SK-N-MC (cell line): ENCODE data around the gene CDCA3.
A peak's percentile ranks its signal among the peaks of the same experiment; 100 is the strongest.
"Not testable (repeated sequence)": the region's sequence is repeated elsewhere in the genome, so short reads cannot be mapped to it uniquely, and the experiment has no call there.

Experiments
- DNase-seq: peaks from one replicate; pipeline ENCODE4 v3.0.0-alpha.2; 2011; ENCODE audit warnings: low read depth, low spot score
- H3K27ac ChIP-seq: fragments of 200-600 bp; sonication (generic); 2 replicates; pipeline ENCODE4 v1.5.1; 2016; ENCODE audit warnings: mixed run types
- H3K36me3 ChIP-seq: fragments of 200-600 bp; sonication (generic); 2 replicates; pipeline ENCODE4 v1.6.1; 2017; ENCODE audit warnings: antibody characterized with exemption, low read length, mixed read lengths; ENCODE audit not compliant: insufficient read depth
- H3K4me3 ChIP-seq: fragments of 200-600 bp; sonication (generic); 2 replicates; pipeline ENCODE4 v1.5.1; 2016
- H3K9ac ChIP-seq: fragments of 200-600 bp; sonication (generic); 2 replicates; pipeline ENCODE4 v1.8.0; 2017; ENCODE audit warnings: mixed run types, mixed read lengths; ENCODE audit not compliant: insufficient read length
- H3K9me3 ChIP-seq: fragments of 200-600 bp; sonication (generic); 2 replicates; pipeline ENCODE4 v1.6.1; 2017; ENCODE audit warnings: low read depth, mild to moderate bottlenecking, antibody characterized with exemption, low read length, moderate library complexity, mixed read lengths
- EZH2 ChIP-seq: fragments of 200-600 bp; sonication (generic); IDR thresholded peaks from one replicate; pipeline ENCODE4 v1.6.1; 2017; ENCODE audit warnings: antibody characterized with exemption
- FOXP2 ChIP-seq: optimal IDR thresholded peaks from 2 replicates; pipeline ENCODE3; 2011; ENCODE audit warnings: mild to moderate bottlenecking, moderate library complexity; ENCODE audit not compliant: insufficient read depth; ENCODE audit errors: extremely low read length, control extremely low read depth
- POLR2AphosphoS5 ChIP-seq: IDR thresholded peaks from 2 replicates; pipeline ENCODE4 v1.6.1; 2012; ENCODE audit warnings: mild to moderate bottlenecking, low read depth, low read length, borderline replicate concordance

CDCA3 gene

DNA sequence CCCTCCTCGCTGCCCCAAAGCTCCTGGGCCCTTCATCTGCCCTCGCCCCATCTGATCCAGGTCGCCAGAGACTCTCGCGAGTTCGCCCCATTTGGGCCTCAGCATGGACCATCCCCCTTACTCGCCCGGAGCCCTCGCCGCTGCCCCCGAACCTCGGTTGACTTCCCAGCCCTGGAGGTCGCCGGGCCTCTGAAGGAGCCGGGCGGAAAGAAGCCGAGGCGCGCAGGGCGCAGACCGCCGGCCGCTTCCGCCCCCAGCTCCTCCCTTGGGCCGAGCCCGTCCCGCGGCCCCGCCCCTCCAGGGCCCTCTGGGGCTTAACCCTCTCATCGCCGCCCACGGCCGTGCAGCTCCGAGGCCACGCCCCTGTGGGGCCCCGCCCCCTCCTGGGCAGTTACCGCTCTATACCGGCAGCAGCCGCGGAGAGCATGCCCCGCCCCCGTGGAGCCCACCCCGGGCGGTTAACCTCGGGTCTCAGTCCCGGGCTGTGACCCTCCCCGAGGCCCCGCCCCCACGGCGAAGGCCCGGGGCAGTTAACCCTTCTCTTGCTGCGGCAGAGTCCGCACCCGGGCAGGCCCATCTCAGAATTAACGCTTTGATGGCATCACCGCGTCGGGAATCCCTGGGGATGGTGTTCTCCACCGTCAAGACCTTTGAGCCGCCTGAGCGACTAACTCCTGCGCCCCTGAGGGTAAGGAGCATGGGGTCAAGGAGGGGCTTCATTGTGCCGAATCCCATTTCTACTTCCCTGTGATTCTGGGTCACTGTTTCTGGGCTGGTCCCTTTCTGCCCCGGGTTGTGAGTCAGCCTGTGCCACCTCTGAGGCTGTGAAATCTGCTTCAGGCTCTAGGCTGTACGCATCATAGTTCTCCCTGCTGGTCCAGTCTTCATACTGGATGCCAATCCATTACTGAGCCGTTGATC lies 22.3 kb upstream of the CDCA3 start, which contains the start of gene SPSB2:
Gene SPSB2, minus strand, starts transcription at position 210 of the 921 bp plus-strand sequence. CDS start 402 bp downstream, outside the sequence.
- Histone ChIP-seq H3K27ac (peak within 1 kb of the TSS; percentile 46; the same call in 1 of the 2 replicates), H3K9ac (peak within 1 kb of the TSS; percentile 85), H3K4me3 (peak within 1 kb of the TSS; percentile 93), H3K36me3 (peaks cover 21% of the 10 kb centered on the region), H3K9me3 (no peaks in the 10 kb centered on the region)
- no peak for TF ChIP-seq FOXP2
- TF ChIP-seq POLR2AphosphoS5, result peak; percentile 78
- no peak for DNase-seq

DNA sequence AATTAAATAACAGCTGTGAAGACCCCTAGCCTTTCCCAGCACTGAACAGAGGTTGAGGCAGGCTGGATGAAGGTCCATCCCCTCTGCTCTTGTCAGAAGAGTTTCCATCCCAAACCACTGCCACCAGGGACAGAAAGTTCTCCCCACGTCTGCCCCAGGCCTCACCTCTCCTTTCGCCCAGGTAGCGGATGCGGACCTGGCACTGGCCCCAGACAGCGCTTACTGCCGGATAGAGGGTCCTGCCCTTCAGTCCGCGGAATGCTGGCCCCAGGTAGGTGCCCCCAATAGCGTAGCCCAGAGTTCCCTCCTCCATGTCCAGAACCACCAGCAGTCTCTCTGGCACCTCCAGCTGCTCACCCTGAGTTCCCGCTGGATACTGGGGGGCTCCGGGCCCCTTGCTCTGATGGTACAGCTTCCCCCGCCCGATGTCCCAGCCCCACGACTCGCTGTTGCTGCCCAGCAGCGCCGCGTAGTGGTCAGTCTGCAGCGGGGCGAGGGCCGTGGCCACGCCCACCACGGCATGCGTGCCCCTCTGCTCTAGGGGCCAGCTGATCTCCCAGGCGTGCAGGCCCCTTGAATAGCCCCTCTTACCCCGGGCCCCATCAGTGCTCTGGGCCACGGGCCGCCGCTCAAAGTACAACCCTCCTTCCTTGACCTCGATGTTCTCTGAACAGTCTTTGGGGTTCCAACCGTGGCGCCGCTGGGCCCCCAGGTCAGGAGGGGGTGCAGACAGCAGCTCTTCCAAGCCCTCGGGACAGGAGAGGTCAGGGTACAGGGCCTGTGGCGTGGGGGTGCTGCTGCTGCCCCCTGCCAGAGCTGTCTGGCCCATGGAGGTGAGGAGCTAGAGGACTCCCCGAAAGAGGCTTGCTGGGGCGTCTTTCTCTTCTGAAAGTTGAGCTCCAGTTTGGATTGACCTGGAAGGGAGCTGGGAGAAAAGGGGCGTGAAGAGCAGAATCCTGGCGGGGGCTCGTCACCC lies 21.3 kb upstream of the CDCA3 start:
- Histone ChIP-seq H3K36me3 (peaks cover 21% of the 10 kb centered on the region), H3K27ac (peak overlapping the region; percentile 42; the same call in 1 of the 2 replicates), H3K4me3 (peak overlapping the region; percentile 93), H3K9me3 (no peaks in the 10 kb centered on the region), H3K9ac (peak overlapping the region; percentile 85)
- no peak for DNase-seq
- peak; percentile 51; the same call in 1 of the 2 replicates for TF ChIP-seq POLR2AphosphoS5
- TF ChIP-seq FOXP2, result no peak

- Histone ChIP-seq H3K9ac (no peak overlapping the region), H3K9me3 (no peaks in the 10 kb centered on the region), H3K36me3 (peaks cover 21% of the 10 kb centered on the region), H3K27ac (peak overlapping the region; percentile 42; the same call in 1 of the 2 replicates), H3K4me3 (no peak overlapping the region; the same call in 1 of the 2 replicates)
- TF ChIP-seq EZH2, result no peak
- peak; percentile 72 for TF ChIP-seq POLR2AphosphoS5
- no peak for DNase-seq
Observed at GRCh38 chr12:6871052-6871957, 20.2 kb upstream of the CDCA3 start.

GRCh38 chr12:6870304-6870703 lies 19.2 kb upstream of the CDCA3 start:
- not testable (repeated sequence) for H3K9me3 ChIP-seq, DNase-seq, H3K4me3 ChIP-seq, H3K9ac ChIP-seq
- Histone ChIP-seq H3K27ac (peak overlapping the region; percentile 42; the same call in 1 of the 2 replicates), H3K36me3 (peaks cover 21% of the 10 kb centered on the region)

DNA sequence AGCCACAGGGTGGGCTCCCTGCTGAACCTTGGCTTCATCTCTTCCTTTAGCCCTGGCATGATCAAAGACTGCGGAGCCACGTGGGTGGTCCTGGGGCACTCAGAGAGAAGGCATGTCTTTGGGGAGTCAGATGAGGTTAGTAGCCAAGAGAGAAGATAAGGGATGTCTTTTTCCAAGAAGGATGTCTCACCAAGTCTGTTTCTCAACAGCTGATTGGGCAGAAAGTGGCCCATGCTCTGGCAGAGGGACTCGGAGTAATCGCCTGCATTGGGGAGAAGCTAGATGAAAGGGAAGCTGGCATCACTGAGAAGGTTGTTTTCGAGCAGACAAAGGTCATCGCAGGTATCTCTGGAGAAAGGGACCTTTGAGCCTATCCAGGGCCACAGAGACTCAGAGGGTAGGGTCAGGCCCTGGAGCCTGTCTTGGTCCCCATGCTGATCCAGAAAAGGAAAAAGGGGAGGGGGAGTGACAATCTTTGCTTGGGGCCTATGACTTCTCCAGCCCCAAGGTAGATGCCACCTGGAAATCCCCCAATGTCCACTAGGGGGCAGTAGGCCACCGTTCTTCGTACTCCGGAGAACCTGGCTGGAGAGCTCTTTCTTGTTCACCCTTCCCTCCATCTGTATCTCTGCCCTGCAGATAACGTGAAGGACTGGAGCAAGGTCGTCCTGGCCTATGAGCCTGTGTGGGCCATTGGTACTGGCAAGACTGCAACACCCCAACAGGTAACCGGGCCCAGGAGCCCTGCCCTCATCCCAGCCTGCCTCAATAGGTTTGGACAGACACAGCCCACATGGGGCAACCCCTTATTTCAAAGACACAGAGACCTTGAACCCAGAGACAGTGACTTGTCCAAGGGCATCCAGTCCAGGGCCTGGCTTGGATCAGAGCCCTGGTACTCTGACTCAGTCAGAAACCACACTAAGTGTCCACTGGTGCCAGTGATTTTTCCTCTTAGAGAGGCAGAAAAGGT lies 18.2 kb upstream of the CDCA3 start:
- no peak for DNase-seq
- Histone ChIP-seq H3K9ac (no peak overlapping the region), H3K4me3 (peak overlapping the region; percentile 97), H3K9me3 (no peaks in the 10 kb centered on the region), H3K36me3 (peaks cover 26% of the 10 kb centered on the region), H3K27ac (no peak overlapping the region)
- no peak for TF ChIP-seq POLR2AphosphoS5

- Histone ChIP-seq H3K4me3 (peak overlapping the region; percentile 97), H3K9ac (peak overlapping the region; percentile 97), H3K27ac (peak overlapping the region; percentile 88), H3K36me3 (peaks cover 33% of the 10 kb centered on the region), H3K9me3 (no peaks in the 10 kb centered on the region)
- DNase-seq, result no peak
- TF ChIP-seq FOXP2 (no peak), EZH2 (no peak), POLR2AphosphoS5 (no peak; the same call in 1 of the 2 replicates)
Observed at GRCh38 chr12:6868211-6869048, 17.3 kb upstream of the CDCA3 start.
